ENCODE data around the gene PUM2.

PUM2 gene

GRCh38 chr2:20307311-20307710, 43.3 kb downstream of the PUM2 start:
- Histone ChIP-seq H3K36me3 (replicated peaks) (peaks cover 16% of the 10 kb centered on the region), H3K27ac (no peak overlapping the region), H3K27me3 (replicated peaks) (no peaks in the 10 kb centered on the region), H3K4me3 (ENCODE audit: low read depth, low read length) (no peak overlapping the region)
- in situ Hi-C loops (cut with HindIII; ENCODE audit: low pct_ligation_motif_present, low sequenced_read_pairs): no loop called here
- no peak for DNase-seq
- TF ChIP-seq, protein P1, sequence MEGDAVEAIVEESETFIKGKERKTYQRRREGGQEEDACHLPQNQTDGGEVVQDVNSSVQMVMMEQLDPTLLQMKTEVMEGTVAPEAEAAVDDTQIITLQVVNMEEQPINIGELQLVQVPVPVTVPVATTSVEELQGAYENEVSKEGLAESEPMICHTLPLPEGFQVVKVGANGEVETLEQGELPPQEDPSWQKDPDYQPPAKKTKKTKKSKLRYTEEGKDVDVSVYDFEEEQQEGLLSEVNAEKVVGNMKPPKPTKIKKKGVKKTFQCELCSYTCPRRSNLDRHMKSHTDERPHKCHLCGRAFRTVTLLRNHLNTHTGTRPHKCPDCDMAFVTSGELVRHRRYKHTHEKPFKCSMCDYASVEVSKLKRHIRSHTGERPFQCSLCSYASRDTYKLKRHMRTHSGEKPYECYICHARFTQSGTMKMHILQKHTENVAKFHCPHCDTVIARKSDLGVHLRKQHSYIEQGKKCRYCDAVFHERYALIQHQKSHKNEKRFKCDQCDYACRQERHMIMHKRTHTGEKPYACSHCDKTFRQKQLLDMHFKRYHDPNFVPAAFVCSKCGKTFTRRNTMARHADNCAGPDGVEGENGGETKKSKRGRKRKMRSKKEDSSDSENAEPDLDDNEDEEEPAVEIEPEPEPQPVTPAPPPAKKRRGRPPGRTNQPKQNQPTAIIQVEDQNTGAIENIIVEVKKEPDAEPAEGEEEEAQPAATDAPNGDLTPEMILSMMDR (IDR thresholded peaks at IDR 0.05; ENCODE audit: low read depth, low read length, missing control alignments): no peak

DNA sequence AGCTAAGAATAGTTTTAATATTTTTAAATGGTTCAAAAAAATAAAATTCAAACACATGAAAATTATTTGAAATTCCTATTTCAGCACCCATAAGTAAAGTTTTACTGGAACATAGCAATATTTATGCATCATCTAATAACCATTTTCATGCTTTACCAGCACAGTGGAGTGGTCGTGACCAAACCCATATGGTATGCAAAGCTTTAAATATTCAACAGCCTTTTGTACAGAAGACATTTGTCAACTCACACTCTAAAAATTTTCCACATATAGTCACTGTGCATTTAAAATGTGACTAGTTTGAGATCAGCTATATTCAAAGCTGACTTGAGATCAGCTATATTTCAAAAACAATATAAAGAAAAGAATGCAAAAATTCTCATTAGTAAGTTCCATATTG, 46.2 kb downstream of the PUM2 start:
- TF ChIP-seq, protein P1 (IDR thresholded peaks at IDR 0.05; ENCODE audit: low read depth, low read length, missing control alignments): no peak
- H3K27me3 ChIP-seq (replicated peaks): no peaks in the 10 kb centered on the region
- H3K36me3 ChIP-seq (replicated peaks): peaks cover 18% of the 10 kb centered on the region
- no peak overlapping the region for H3K27ac ChIP-seq
- no peak overlapping the region for H3K4me3 ChIP-seq (ENCODE audit: low read depth, low read length)
- in situ Hi-C loops (cut with HindIII; ENCODE audit: low pct_ligation_motif_present, low sequenced_read_pairs): no loop called here
- DNase-seq: peak; percentile 59

- no peak for DNase-seq
- Histone ChIP-seq H3K27ac (peak overlapping the region; percentile 21), H3K27me3 (replicated peaks) (no peaks in the 10 kb centered on the region), H3K36me3 (replicated peaks) (peaks cover 19% of the 10 kb centered on the region), H3K4me3 (ENCODE audit: low read depth, low read length) (no peak overlapping the region)
- in situ Hi-C loops (cut with HindIII; ENCODE audit: low pct_ligation_motif_present, low sequenced_read_pairs): no loop called here
- TF ChIP-seq, protein P1 (IDR thresholded peaks at IDR 0.05; ENCODE audit: low read depth, low read length, missing control alignments): no peak
Measured at GRCh38 chr2:20303966-20304365, 46.7 kb downstream of the PUM2 start.

GRCh38 chr2:20302019-20302418, 48.6 kb downstream of the PUM2 start:
- Histone ChIP-seq H3K4me3 (ENCODE audit: low read depth, low read length) (no peak overlapping the region), H3K27me3 (replicated peaks) (no peaks in the 10 kb centered on the region), H3K27ac (no peak overlapping the region), H3K36me3 (replicated peaks) (peaks cover 11% of the 10 kb centered on the region)
- in situ Hi-C loops (cut with HindIII; ENCODE audit: low pct_ligation_motif_present, low sequenced_read_pairs): no loop called here
- TF ChIP-seq, protein P1 (IDR thresholded peaks at IDR 0.05; ENCODE audit: low read depth, low read length, missing control alignments): no peak
- no peak for DNase-seq

DNA sequence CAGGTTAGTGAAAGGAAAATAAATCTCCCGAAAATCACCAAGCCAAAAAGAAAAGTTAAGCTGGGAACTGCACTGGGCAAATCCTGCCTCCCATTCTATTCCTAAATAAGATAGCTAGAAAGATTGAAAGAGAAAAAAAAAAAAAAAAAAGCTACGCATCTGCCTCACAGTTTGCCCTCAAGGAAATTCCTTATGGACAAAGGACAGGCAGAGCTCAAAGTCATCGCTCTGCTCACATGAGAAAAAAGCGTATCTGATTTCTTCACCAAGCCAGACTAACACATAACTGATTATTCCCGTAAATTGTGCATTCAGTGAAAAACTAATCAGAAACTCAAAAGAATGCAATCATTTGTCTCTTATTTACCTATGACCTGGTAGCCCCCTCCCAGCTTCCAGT, 50.0 kb downstream of the PUM2 start:
- DNase-seq: no peak
- Histone ChIP-seq H3K27ac (no peak overlapping the region), H3K27me3 (replicated peaks) (no peaks in the 10 kb centered on the region), H3K36me3 (replicated peaks) (peaks cover 4% of the 10 kb centered on the region), H3K4me3 (ENCODE audit: low read depth, low read length) (no peak overlapping the region)
- TF ChIP-seq, protein P1 (IDR thresholded peaks at IDR 0.05; ENCODE audit: low read depth, low read length, missing control alignments): no peak
- in situ Hi-C loops (cut with HindIII; ENCODE audit: low pct_ligation_motif_present, low sequenced_read_pairs): no loop called here

DNA sequence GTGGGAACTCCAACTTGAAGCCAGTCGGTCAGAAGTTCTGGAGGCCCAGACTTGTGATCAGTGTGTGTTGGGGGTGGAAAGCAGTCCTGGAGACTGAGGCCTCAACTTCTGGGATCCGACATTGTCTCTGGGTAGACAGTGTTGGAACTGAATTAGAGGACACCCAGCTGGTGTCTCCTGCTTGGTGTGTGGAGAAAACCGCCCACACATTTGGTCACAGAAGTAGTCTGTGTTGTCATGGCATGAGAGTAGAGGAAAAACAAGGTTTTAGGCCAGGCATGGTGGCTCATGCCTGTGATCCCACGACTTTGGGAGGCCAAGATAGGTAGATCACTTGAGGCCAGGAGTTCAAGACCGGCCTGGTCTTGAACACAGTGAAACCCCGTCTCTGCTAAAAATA, 51.5 kb downstream of the PUM2 start:
- in situ Hi-C loops (cut with HindIII; ENCODE audit: low pct_ligation_motif_present, low sequenced_read_pairs): no loop called here
- Histone ChIP-seq H3K4me3 (ENCODE audit: low read depth, low read length) (no peak overlapping the region), H3K27me3 (replicated peaks) (no peaks in the 10 kb centered on the region), H3K27ac (no peak overlapping the region), H3K36me3 (replicated peaks) (peaks cover 4% of the 10 kb centered on the region)
- TF ChIP-seq, protein P1 (IDR thresholded peaks at IDR 0.05; ENCODE audit: low read depth, low read length, missing control alignments): no peak
- no peak for DNase-seq
